Astrocyte (in vitro differentiated cells and primary cell): Measurements from ENCODE around the gene ATL2. TPM values are rescaled to one million over a fixed set of nuclear protein-coding genes. Genes with fewer than 3 reads are reported as not detected.

Experiments
- DNase-seq: peaks from one replicate; pipeline ENCODE4 v3.0.0-alpha.2; 2010; ENCODE audit warnings: low read depth
- FAIRE-seq: peaks from 2 replicates; lab custom pipeline; 2011; peaks lifted over from hg19 to GRCh38; lab: Jason Lieb, UNC
- H2AFZ ChIP-seq: 2 replicates; pipeline ENCODE4 v1.6.0; 2012; ENCODE audit warnings: low read depth, low read length, inconsistent platforms
- H3K27ac ChIP-seq: 2 replicates; pipeline ENCODE4 v1.5.1; 2011; ENCODE audit warnings: low read depth, low read length, inconsistent platforms
- H3K27me3 ChIP-seq: 2 replicates; pipeline ENCODE4 v1.6.0; 2011; ENCODE audit warnings: low read length, inconsistent platforms; ENCODE audit not compliant: insufficient read depth
- H3K36me3 ChIP-seq: 2 replicates; pipeline ENCODE4 v1.5.1; 2011; ENCODE audit warnings: low read length, inconsistent platforms; ENCODE audit not compliant: insufficient read depth
- H3K4me1 ChIP-seq: 2 replicates; pipeline ENCODE4 v1.5.1; 2011; ENCODE audit warnings: low read length, inconsistent platforms; ENCODE audit not compliant: insufficient read depth
- H3K4me2 ChIP-seq: 2 replicates; pipeline ENCODE4 v1.6.0; 2012; ENCODE audit warnings: low read length, inconsistent platforms
- H3K4me3 ChIP-seq: 2 replicates; pipeline ENCODE4 v1.5.1; 2011; ENCODE audit warnings: low read depth, mild to moderate bottlenecking, low read length, inconsistent platforms; ENCODE audit not compliant: insufficient read depth
- H3K79me2 ChIP-seq: 2 replicates; pipeline ENCODE4 v1.6.0; 2012; ENCODE audit warnings: mild to moderate bottlenecking, low read length, inconsistent platforms; ENCODE audit not compliant: insufficient read depth
- H3K9ac ChIP-seq: 2 replicates; pipeline ENCODE4 v1.6.0; 2012; ENCODE audit warnings: mild to moderate bottlenecking, low read length, inconsistent platforms
- H3K9me3 ChIP-seq: 2 replicates; pipeline ENCODE4 v1.5.1; 2012; ENCODE audit warnings: low read depth, mild to moderate bottlenecking, low read length, inconsistent platforms; ENCODE audit not compliant: insufficient read depth
- H4K20me1 ChIP-seq: 2 replicates; pipeline ENCODE4 v1.6.0; 2012; ENCODE audit warnings: low read length, inconsistent platforms; ENCODE audit not compliant: insufficient read depth
- H3K27ac Mint-ChIP-seq: one replicate; pipeline ENCODE4 v1.8.0; 2021; ENCODE audit warnings: mild to moderate bottlenecking, mixed read lengths; ENCODE audit not compliant: unreplicated experiment
- H3K27me3 Mint-ChIP-seq: one replicate; pipeline ENCODE4 v1.8.0; 2021; ENCODE audit warnings: low read depth, mixed read lengths; ENCODE audit not compliant: unreplicated experiment
- H3K36me3 Mint-ChIP-seq: one replicate; pipeline ENCODE4 v1.8.0; 2021; ENCODE audit warnings: low read depth, mixed read lengths; ENCODE audit not compliant: unreplicated experiment
- H3K4me1 Mint-ChIP-seq: one replicate; pipeline ENCODE4 v1.8.0; 2021; ENCODE audit warnings: low read depth, mixed read lengths; ENCODE audit not compliant: unreplicated experiment
- H3K4me3 Mint-ChIP-seq: one replicate; pipeline ENCODE4 v1.8.0; 2021; ENCODE audit warnings: mild to moderate bottlenecking, moderate library complexity, mixed read lengths; ENCODE audit not compliant: unreplicated experiment
- H3K9me3 Mint-ChIP-seq: one replicate; pipeline ENCODE4 v1.8.0; 2021; ENCODE audit warnings: mild to moderate bottlenecking, mixed read lengths; ENCODE audit not compliant: unreplicated experiment
- EZH2 ChIP-seq: IDR thresholded peaks from 2 replicates; pipeline ENCODE4 v1.6.1; 2012; ENCODE audit warnings: mild to moderate bottlenecking, low read length, inconsistent platforms; ENCODE audit not compliant: insufficient read depth
- total RNA-seq: library from RNA; stranded (reverse); gene quantifications from 2 replicates; pipeline ENCODE4 v1.2.1, GENCODE V29; 2021
- TF ChIP-seq, protein P1 (sequence below): IDR thresholded peaks from 2 replicates; pipeline ENCODE4 v1.5.1; 2011; ENCODE audit warnings: low read depth, mild to moderate bottlenecking, inconsistent platforms, low read length, moderate library complexity; ENCODE audit not compliant: insufficient read depth

ATL2 gene
- total RNA-seq, 1 donor from 2014 or later: 34.9 TPM

DNA sequence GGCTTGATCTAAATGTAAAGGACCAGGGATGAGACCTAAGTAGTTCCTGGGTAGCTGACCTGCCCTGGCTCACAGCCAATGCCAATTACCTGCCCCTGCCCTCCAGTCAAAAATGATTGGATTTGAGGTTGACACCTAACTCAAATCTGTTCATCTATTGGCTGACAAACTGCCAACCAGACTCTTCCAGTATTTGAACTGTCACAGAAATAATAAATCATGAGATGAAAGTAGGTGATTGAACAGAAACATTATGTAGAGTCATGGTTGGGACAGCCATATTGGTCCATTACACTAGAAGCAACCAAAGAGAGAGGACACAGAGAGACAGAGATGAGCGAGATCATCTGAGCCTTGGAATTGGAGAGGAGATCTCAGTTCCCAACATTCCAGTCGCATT, 109.1 kb downstream of the ATL2 start:
- no peak for TF ChIP-seq EZH2
- no peaks in the 10 kb centered on the region for H3K4me1 ChIP-seq
- H3K36me3 Mint-ChIP-seq: no peaks in the 10 kb centered on the region
- H3K9ac ChIP-seq: no peak overlapping the region
- peaks cover 5% of the 10 kb centered on the region for H3K27me3 Mint-ChIP-seq
- H3K4me2 ChIP-seq: no peak overlapping the region
- no peak overlapping the region for H3K4me3 ChIP-seq
- no peaks in the 10 kb centered on the region for H4K20me1 ChIP-seq
- H3K36me3 ChIP-seq: no peaks in the 10 kb centered on the region
- no peak overlapping the region for H2AFZ ChIP-seq
- no peaks in the 10 kb centered on the region for H3K4me1 Mint-ChIP-seq
- H3K9me3 Mint-ChIP-seq: peaks cover 2% of the 10 kb centered on the region
- H3K79me2 ChIP-seq: no peaks in the 10 kb centered on the region
- FAIRE-seq: no peak
- H3K4me3 Mint-ChIP-seq: no peak overlapping the region
- H3K9me3 ChIP-seq: no peaks in the 10 kb centered on the region
- no peak for DNase-seq
- no peak overlapping the region for H3K27ac Mint-ChIP-seq
- H3K27me3 ChIP-seq: no peaks in the 10 kb centered on the region
- H3K27ac ChIP-seq: no peak overlapping the region

DNA sequence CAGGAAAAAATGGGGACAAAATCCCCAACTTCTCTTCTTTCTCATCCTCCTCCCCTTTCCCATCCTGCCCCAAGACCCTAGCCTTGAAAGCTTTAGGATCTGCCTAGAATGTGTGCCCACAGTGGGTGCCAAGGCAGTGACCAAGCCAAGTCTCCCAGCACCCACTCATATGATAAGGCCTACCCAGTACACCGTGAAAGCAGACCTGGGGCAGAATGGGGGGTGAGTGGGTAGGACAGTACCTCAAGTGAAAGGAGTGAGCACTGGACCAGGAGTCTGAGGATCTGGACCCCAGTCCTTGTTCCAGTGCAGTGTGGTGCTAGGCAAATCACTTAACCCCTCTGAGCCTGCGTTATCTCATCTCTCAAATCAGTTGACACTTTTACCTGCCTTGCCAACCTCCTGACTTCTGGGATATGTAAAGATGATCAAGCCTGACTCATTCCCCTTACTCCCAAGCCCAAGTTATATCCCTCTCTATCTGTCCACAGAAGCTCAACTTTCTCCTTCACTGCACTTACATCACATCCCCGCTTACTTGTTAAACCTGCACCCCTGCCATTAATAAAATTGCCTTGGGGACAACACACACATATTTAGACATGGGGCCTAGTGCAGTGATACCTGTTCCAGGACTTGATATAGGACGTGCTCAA, 109.7 kb downstream of the ATL2 start:
- no peaks in the 10 kb centered on the region for H3K36me3 Mint-ChIP-seq
- no peak overlapping the region for H3K4me2 ChIP-seq
- H3K27ac ChIP-seq: no peak overlapping the region
- peaks cover 2% of the 10 kb centered on the region for H3K9me3 Mint-ChIP-seq
- H3K36me3 ChIP-seq: no peaks in the 10 kb centered on the region
- H3K27me3 Mint-ChIP-seq: peaks cover 5% of the 10 kb centered on the region
- no peaks in the 10 kb centered on the region for H3K79me2 ChIP-seq
- no peak overlapping the region for H3K4me3 ChIP-seq
- H3K9me3 ChIP-seq: no peaks in the 10 kb centered on the region
- no peak for TF ChIP-seq EZH2
- TF ChIP-seq, protein P1, sequence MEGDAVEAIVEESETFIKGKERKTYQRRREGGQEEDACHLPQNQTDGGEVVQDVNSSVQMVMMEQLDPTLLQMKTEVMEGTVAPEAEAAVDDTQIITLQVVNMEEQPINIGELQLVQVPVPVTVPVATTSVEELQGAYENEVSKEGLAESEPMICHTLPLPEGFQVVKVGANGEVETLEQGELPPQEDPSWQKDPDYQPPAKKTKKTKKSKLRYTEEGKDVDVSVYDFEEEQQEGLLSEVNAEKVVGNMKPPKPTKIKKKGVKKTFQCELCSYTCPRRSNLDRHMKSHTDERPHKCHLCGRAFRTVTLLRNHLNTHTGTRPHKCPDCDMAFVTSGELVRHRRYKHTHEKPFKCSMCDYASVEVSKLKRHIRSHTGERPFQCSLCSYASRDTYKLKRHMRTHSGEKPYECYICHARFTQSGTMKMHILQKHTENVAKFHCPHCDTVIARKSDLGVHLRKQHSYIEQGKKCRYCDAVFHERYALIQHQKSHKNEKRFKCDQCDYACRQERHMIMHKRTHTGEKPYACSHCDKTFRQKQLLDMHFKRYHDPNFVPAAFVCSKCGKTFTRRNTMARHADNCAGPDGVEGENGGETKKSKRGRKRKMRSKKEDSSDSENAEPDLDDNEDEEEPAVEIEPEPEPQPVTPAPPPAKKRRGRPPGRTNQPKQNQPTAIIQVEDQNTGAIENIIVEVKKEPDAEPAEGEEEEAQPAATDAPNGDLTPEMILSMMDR: no peak
- H3K9ac ChIP-seq: no peak overlapping the region
- no peak overlapping the region for H3K27ac Mint-ChIP-seq
- H4K20me1 ChIP-seq: no peaks in the 10 kb centered on the region
- no peaks in the 10 kb centered on the region for H3K4me1 ChIP-seq
- no peak overlapping the region for H2AFZ ChIP-seq
- DNase-seq (no peak), FAIRE-seq (no peak)
- H3K4me1 Mint-ChIP-seq: peaks cover under 1% of the 10 kb centered on the region
- H3K4me3 Mint-ChIP-seq: no peak overlapping the region
- H3K27me3 ChIP-seq: no peaks in the 10 kb centered on the region

DNA sequence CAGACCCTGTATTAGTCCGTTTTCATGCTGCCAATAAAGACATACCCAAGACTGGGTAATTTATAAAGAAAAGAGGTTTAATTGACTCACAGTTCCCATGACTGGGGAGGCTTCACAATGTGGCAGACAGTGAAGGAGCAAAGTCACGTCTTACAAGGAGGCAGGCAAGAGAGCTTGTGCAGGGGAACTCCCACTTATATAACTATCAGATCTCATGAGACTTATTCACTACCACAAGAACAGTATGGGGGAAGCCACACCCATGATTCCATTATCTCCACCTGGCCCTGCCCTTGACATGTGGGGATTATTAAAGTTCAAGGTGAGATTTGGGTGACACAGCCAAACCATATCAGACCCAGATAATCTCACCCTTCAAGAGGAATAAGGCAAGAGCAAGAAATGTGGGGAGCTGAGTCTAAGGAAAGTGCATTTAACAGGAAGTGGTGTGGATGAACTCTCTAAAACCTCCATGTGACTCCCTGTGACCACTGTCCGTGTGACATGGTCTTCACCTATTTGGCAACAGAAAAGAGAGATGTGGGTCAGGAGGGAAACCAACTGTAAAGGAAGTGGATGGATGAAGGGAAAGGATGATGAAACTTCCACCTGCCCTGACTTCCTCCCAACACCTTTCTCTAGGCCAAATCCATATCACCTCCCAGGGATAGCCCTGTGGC, 110.6 kb downstream of the ATL2 start:
- Mint-ChIP-seq H3K27ac (no peak overlapping the region), H3K27me3 (peaks cover 9% of the 10 kb centered on the region), H3K4me1 (peaks cover 3% of the 10 kb centered on the region), H3K4me3 (peak overlapping the region; percentile 57), H3K9me3 (peaks cover 4% of the 10 kb centered on the region), H3K36me3 (no peaks in the 10 kb centered on the region)
- FAIRE-seq: no peak
- Histone ChIP-seq H3K36me3 (no peaks in the 10 kb centered on the region), H2AFZ (no peak overlapping the region), H3K4me2 (no peak overlapping the region), H3K4me3 (no peak overlapping the region), H3K4me1 (no peaks in the 10 kb centered on the region), H3K27ac (no peak overlapping the region), H3K9ac (no peak overlapping the region), H3K79me2 (no peaks in the 10 kb centered on the region), H3K9me3 (no peaks in the 10 kb centered on the region), H3K27me3 (no peaks in the 10 kb centered on the region), H4K20me1 (no peaks in the 10 kb centered on the region)
- DNase-seq: no peak
- TF ChIP-seq EZH2: no peak
- TF ChIP-seq, protein P1: no peak
